NCI-H2029 treated with DMSO at 0.1 percent for 48 hours (cell line): Measurements from ENCODE around the gene RSPO1.
A peak's percentile ranks its signal among the peaks of the same experiment; 100 is the strongest.
"Not testable (repeated sequence)": the region's sequence is repeated elsewhere in the genome, so short reads cannot be mapped to it uniquely, and the experiment has no call there.

Experiments
- DNase-seq: peaks from one replicate; lab custom pipeline; 2025; lab: John Stamatoyannopoulos, UW

Gene RSPO1

DNA sequence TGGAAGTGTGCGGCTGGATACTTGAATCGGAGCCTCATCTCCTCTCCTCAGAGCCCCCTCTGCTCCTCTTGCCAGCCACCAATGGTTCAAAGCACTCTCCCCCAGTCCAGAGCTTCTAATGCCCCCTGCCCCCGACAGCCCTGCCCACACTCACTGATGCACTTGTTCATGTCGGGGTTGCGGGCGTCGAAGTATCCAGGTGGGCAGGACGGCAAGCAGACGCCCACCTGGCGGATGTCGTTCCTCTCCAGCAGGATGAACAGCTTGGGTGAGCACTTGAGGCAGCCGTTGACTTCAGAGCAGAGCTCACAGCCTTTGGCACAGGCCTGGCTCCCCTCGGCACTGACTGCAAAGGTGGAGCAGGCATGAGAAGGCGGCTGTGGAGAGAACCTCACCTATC is 18.4 kb downstream of the RSPO1 start:
- DNase-seq: no peak

DNA sequence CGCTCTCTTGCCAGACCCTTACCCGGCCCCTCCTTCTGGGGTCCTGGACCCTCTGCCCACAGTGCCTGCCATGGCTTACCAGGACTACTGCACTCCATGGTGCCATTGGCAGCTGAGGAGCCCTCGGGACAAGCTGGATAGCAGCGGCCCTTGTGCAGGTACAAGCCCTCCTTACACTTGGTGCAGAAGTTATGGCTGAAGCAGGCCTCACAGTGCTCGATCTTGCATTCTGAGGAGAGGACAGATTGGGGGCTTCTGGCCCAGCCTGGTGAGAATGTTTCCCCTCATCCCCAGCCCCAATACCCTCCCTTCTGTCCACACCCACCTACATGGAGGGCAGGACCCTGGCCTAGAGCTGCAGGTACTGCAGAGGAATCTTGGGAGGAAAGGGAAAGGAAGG is 20.6 kb downstream of the RSPO1 start:
- no peak for DNase-seq

DNA sequence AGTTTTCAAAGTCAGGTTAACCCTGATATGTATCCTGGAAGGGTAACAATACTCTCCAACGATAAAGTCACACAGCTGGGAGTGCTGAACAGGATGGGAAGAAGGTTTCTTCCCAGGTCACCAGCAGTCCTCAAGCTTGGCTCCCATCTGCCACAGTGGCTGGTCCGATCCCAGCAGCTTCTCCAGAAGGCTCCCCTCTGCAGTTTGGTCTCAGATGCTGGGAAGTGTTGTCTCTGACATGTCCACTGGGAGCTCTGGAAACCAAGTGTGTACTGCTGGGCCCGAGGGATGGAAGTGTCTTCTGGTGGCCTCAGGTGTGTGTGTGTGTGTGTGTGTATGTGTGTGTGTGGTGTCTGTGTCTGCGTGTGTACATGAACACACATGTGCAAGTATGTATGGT is 22.5 kb downstream of the RSPO1 start:
- no peak for DNase-seq

DNA sequence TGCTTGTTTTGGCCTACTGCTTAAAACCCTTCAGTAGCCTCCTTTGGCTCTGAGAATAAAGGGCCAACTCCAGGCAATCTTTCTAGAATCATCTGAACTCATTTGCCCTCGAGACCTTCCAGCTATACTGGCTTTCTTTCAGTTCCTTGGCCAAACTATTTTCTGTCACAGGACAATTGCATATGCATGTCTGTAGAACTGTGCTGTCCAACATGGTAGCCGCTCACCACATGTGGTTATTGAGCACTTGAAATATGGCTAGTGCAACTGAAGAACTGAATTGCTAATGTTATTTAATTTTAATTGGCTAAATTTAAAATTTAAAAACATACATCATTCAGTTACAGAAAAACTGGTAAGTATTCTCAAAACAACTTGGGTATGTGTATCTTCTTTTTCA is 24.7 kb downstream of the RSPO1 start:
- DNase-seq: no peak

DNA sequence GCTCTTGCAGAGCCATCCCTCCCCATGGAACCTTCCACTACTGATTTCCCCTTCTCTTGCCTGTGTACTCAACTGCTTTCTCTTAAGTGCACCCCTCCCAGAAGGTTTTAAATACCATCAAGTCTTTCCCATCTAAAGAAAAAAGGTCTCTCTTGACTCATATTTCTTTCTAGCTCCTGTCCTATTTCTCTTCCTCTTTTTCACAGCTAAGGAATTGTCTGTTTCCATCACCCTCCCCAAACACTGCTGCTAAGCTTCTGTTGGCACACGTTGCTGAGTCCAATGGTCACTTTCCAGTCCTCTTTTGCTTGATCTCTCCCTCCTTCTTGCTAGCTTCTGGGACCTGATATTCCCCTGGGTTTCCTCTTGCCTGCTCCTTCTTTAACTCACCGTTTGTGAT is 25.7 kb downstream of the RSPO1 start:
- DNase-seq: no peak

DNA sequence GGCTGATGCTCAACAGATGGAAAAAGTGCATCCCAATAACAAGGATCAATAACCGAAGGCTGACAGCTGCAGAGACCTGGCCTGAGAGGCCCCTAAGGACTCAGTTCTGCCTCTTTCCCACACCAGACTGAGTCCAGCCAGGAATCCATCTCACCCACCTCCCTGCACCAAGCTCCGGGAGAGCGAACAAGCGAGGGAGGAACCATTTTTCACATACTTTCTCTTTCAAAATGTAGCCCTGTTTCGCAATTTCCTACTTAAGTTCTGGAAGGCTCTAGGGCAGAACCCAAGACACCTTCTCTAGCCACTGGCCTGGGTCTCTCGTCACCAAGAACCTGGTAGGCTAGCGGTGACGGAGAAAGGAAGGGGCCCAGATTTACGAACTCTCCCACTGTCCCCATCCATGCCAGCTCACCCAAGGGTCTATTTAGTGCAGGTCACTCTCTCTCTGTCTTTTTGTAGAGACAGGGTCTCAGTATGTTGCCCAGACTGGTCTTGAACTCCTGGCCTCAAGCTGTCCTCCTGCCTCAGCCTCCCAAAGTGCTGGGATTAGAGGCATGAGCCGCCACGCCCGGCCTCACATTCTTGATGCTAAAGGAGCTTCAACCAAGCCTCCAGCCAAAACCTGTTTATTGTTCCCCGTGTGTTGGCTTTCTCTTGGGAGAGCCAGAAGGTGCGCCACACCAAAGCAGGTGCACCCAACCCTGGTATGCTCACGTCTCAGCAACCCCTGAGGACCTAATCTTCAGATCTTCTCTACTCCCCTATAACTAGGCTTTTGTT is 28.0 kb downstream of the RSPO1 start:
- DNase-seq: no peak

DNA sequence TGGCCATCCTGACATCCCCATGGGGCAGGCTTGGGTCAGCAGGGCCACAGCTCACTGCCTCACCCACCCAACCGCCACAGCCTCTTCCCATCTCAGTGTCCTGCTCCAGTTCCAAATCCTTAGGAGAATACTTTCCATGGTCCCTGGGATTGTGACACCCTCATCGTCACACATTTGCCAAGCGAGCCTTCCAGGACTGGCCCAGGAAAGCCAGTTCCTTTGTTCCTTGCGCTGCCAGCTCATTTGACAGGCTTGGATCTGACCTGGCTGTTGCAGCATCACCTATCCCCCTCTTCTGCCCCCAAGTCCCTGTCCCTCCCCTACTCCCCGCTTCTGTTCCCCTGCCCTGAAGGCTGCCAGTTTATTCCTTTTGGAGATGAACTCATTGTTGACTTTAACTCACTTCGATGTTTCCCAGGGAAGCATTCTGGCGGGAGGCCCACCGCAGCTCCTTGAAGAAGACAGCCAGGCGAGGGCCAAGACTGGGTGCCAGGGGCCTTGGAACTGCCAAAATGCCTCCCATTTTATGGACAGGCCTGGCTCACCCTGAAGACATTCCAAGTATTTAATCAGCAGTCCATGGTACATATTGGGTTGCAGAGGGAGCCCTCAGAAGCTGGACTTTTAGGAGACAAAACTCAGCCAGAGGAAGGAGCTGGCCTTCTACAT is 28.8 kb downstream of the RSPO1 start:
- no peak for DNase-seq

DNA sequence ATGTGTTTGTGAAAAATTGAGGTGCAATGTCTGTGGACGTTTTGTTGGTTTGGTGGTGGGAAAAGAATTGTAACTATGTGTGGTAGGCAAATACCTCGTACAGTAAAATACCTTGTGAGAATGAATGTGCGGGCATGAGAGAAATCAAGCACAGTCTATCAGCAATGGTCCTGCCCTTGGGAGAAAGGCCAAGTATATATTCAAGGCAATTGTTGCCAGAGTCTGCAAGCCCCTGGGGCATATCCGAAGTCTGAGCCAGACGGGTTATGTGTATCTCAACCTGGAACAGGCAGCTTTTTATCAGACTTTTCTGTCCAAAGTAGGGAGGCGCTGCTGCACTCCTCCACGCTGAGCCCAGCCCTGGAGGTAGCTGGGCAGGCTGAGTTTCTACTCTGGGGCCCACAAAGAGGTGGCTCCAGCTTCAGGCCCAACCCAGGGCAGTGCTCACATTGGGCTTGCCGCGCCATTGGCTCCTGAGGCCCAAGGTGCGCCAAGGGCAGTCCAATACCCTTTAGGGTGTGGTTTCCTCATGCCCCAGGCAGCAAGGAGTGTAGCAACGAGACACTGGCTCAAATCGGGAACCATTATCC is 29.5 kb downstream of the RSPO1 start:
- DNase-seq: no peak

DNA sequence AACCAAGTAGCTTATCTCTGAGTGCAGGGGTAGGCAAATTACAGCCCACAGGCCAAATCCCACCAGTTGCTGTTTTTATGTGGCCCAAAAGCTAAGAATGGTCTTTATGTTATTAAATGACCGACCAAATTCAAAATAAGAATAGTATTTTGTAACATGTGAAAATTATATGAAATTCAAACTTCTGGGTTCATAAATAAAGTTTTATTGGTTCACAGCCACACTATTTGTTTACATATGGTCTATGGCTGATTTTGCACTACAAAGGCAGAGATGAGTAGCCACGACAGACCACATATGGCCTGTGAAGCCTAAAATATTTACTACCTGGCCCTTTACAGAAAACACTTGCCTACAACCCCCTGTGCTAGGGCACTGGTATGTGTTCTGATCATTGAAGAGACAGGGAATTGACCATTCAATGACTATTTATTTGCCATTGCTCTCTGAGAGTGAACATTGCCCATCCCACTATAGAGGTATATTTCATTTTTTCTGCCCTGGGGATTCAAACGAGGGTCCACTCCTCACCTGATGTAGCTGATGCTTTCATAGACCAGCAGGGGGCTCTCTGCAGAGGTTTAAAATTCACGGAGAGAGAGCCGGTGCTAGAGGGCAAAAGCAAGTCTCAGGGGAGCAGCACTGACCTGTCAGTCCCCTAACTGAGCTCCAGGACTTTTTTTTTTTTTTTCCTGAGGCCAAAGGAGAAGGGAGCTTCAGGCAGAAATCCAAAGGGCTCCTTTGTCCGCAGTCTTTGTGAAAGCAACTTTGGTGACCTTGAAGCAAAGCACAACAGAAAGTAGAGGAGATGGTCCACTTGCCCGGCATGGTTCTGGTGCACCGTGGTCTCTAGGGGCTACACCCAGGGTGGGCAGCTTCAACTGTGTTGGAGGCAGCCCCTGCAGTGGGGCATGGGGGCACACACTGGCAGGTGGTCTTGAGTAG is 31.7 kb downstream of the RSPO1 start:
- DNase-seq: peak; percentile 68

DNA sequence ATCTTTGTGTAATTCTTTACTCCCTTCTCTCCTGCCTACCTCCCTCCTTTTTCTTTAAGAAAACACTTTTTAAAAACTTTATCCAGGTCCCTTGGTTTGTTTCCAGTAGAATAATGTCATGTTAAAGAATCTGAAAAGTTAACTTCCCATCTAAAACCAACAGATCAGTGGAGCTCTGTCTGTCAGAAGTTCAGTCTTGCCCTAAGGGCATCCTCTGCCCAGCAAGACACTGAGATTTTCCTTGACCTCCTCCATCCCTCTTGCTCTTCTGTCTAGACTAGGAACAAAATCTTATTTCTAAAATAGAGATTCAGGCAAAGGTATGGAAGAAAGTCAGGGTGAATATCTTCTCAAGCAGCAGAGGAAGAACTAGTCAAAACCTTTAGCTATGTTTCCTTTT is 33.3 kb downstream of the RSPO1 start:
- DNase-seq: no peak

DNA sequence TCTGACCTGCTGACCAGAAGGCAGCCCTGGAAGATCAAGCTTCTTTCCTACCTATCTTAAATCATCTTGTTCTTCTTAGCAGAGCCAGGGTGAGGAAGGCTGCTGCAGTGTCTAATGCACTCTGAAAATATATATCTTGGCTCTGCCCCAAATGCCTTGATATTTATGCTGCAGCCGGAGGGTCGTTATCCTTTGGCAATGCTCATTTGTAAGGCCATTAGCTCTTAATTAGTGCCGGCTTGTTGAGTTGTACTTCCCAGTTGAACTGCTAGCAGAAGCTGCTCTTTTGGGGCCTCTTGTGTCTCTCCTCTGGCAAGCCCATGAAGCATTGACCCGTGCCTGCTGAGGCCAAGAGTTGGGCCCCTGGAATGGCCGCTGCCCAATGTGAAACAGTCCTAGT is 34.8 kb downstream of the RSPO1 start:
- DNase-seq: no peak

DNA sequence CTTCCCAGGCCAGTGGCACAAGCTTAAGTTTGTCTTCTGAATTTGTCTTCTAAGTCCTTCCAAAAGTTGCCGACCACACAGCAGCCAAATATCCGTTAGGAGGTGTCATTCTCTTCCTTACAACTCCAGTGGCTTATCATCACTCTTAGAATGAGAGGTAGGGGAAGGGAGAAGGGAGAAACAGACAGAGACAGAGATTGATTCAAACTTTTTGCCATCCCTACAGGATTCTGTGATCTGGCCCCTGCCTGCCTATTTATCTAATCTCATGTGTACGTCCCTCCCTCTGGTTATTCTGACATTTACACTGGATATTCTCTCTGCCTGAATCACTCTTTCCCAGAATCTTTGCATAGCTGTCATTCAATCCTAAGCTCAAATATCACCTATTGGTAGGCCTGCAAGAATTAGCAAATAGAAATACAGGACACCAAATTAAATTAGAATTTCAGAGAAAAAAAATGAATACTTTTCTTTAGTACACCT is 38.5 kb downstream of the RSPO1 start:
- no peak for DNase-seq

DNA sequence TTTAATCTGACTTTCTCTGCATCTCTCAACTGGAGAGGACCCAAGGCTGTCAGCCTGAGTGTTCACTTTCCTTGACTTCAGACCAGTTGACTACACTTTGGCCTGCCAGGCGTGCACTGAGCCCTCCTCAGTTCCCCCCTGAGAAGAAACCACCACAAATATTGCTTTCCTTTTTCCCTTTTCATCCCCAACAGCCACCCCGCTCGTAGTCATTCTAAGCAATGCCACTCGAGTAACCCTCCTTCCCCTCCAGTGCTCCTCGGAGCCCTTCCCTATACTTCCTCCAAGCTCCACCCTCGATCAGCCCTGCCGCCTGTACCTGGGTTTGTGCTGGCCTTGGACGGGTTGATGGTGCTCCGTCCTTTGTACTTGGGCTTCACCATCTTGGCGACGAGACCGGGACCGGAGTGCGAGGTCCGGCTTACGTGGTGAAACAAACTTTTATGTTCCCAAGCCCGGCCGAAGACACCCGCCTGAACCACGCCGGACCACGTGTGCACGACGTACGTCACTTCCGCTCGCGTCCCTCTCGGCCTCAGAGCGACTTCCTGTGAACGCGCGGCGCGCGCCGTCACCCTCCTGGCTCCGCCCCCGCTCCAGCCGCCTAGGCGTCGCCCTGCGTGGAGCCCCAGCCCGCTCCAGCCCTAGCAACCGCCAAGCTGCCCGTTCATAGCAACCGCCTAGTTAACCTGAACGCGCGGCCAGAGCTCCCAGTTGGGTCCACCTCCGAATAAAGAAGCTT is 39.1 kb downstream of the RSPO1 start, which contains the start of gene GNL2:
TSS of gene GNL2 (minus strand) at position 498 of the 742 bp plus-strand sequence. CDS start at position 383, 115 bp downstream.
- peak; percentile 99 for DNase-seq

DNA sequence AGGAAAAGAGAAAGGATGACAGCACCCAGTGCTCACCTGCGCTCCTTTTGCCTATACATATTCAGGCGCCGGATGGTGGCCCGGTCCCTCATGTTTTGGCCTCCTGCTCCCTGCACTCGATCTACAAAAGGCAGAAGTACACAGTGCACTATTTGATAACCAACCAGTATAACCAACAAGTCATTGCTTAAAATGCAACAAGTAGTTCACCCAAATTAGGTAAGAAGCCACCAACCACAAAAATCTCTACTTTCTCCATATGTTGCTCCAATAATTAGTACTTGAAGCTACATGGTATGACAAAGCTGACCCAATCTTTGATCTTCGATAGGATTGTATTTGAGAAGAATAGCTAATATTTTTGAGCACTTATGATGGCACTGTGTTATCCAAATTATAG is 41.0 kb downstream of the RSPO1 start:
- no peak for DNase-seq

DNA sequence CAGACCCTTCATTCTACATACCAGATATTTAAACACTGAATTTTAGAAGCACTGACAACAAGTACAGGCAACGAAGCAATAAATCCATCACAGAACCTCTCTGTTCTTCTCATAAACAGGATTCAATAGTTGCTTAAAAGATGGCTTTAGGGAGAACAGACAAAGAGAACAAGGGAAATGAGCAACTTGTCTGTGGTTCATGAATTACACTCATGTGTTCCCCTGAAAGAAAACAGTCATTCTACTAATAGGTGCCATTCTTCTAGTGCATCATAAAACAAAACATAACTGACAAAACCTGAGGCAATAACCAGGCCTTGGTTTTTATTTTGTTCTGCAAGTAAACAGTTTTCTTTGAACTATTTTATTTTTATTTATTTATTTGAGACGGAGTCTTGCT is 45.8 kb downstream of the RSPO1 start:
- DNase-seq: no peak

DNA sequence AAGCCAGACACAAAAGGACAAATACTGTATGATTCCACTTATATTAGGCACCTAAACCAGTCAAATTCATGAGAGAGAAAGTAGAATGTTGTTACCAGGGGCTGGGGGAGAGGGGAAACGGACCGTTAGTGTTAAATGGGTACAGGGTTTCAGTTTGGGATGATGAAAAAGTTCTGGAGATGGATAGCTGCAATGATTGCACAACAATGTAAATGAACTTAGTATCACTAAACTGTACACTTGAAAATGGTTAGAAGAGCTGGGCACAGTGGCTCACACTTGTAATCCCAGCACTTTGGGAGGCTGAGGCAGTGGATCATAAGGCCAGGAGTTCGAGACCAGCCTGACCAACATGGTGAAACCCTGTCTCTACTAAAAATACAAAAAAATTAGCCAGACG is 50.1 kb downstream of the RSPO1 start:
- DNase-seq: not testable (repeated sequence)

DNA sequence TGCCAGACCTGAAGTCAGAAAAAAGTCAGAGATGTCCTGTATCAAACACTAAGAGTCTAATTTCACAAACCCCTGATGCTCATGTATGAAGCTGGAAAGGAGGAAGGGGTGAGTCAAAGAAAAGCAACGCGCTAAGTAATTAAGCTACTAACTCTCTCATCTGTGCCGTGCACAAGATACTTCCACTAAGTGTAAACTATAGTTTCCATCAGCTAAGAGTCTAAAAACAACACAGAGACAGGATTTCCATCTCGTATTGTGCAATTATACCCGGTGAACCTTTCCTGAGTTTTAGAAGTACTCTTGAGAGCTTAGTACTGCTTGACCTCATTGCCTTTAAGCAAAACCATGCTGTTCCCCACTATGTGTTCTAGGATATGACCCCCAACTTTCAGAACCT is 59.0 kb downstream of the RSPO1 start:
- DNase-seq: no peak

DNA sequence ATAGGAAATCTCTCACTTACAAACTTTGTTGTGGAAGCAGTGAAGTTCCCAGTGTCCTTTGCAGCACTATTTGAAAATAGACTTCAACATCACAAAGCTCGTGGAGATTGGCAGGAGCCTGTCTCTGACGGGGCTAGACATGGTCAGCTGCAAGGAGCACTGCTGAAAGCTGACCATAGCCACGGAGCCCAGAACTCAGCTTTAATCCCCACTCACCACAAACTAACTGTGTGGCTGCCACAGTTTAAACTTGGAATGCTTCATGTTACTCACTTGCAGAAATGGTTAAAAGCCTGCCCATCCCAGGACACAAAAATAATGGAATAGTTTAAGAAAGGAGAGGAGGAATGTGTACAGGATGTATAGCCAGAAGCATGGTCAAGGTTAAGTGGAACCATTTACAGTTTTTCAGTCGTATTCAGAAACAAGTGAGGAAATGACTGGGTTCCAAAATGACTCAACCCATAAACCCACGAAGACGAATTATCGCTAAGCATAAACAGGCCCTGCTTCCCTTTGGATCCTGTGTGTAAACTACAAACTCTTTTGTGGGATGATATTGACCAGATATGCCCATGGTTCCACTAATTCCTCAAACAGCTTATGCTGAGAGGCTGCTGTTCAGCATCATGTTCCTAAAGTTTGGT is 59.7 kb downstream of the RSPO1 start:
- DNase-seq: no peak

DNA sequence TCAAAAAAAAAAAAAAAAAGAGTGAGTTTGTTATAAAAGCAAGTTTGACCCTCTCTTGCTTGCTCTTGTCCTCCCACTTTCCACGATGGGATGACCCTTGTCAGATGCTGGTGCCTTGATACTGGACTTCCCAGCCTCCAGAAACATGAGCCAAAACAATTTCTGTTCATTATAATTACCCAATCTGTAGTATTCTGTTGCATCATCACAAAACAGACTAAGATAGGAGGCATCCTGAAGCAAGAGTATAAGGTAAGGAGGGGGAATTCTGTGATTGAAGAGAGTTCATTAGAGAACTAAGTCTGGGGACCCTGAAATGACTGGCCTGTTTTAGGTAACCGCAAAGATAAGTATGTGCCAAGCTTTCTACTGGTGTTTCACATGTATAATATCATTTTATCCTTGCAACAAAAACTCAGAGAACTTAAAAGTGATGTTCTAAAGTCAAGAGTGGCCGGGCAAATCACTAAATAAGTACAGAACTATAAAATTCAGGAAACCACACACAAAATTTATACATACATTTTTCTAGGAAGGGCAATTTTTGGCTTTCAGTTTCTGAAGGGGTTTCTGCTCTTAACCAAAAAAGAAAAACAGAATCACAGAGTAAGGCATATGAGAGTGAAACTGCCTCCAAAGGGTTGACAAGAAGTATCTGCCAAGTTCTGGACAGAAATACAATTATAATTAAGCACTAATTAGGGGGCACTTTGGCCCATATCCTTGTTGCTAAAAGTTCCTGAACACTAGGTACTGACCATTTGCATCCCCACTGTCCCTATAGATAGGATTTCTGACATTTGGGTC is 64.0 kb downstream of the RSPO1 start:
- no peak for DNase-seq

DNA sequence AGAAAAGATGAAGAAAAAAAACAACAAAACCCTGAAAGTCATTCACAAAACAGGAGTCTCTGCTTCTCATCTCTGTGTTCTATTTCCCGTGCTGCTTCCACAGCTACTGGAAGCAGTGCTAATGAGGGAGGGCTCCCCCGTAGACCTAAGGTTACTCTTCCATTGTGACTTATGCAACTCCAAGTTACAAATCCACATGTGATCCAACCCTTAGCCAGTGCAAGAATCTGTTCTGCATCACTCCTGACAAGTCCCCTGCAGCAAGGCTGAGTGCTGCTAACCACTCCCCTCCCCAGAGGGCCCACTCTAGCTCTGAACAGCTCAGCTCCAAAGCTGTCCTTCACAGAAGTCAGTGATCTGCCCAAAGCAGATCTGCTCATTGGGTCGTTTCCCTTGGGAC is 67.7 kb downstream of the RSPO1 start:
- DNase-seq: no peak
